H9 (cell line): Measurements from ENCODE around the gene CHORDC1. TPM values are rescaled to one million over a fixed set of nuclear protein-coding genes. Genes with fewer than 3 reads are reported as not detected.

Experiments
- DNase-seq: peaks from one replicate; pipeline ENCODE4 v3.0.0-alpha.2; 2017
- H2AFZ ChIP-seq: one replicate; pipeline ENCODE4 v1.6.1; 2013; ENCODE audit warnings: mild to moderate bottlenecking, low read length, control low read depth, moderate library complexity
- H2AK5ac ChIP-seq: 2 replicates; pipeline ENCODE4 v1.6.1; 2013; ENCODE audit warnings: low read length, control low read depth, mixed read lengths; ENCODE audit not compliant: insufficient read length
- H2BK120ac ChIP-seq: one replicate; pipeline ENCODE4 v1.6.1; 2013; ENCODE audit warnings: low read depth, mild to moderate bottlenecking, low read length, control low read depth, inconsistent platforms; ENCODE audit not compliant: poor library complexity, severe bottlenecking
- H2BK12ac ChIP-seq: 2 replicates; pipeline ENCODE4 v1.6.1; 2013; ENCODE audit warnings: low read length, control low read depth, mixed read lengths, low read depth; ENCODE audit not compliant: insufficient read length
- H2BK15ac ChIP-seq: 2 replicates; pipeline ENCODE4 v1.6.1; 2013; ENCODE audit warnings: low read depth, low read length, control low read depth
- H2BK20ac ChIP-seq: one replicate; pipeline ENCODE4 v1.6.1; 2013; ENCODE audit warnings: low read depth, mild to moderate bottlenecking, low read length, control low read depth, inconsistent platforms; ENCODE audit not compliant: poor library complexity, severe bottlenecking
- H2BK5ac ChIP-seq: 2 replicates; pipeline ENCODE4 v1.6.1; 2013; ENCODE audit warnings: low read length, control low read depth, mixed read lengths; ENCODE audit not compliant: insufficient read length
- H3K14ac ChIP-seq: 2 replicates; pipeline ENCODE4 v1.6.1; 2013; ENCODE audit warnings: low read length, control low read depth; ENCODE audit not compliant: insufficient read depth
- H3K18ac ChIP-seq: 2 replicates; pipeline ENCODE4 v1.6.1; 2013; ENCODE audit warnings: low read depth, mild to moderate bottlenecking, mixed read lengths, low read length, control low read depth; ENCODE audit not compliant: insufficient read length
- H3K23ac ChIP-seq: 2 replicates; pipeline ENCODE4 v1.6.1; 2013; ENCODE audit warnings: low read length, control low read depth, mixed read lengths, low read depth; ENCODE audit not compliant: insufficient read length
- H3K23me2 ChIP-seq: 2 replicates; pipeline ENCODE4 v1.6.1; 2013; ENCODE audit warnings: low read depth, mild to moderate bottlenecking, mixed read lengths, low read length, control low read depth; ENCODE audit not compliant: insufficient read length, poor library complexity, severe bottlenecking
- H3K27ac ChIP-seq: 2 replicates; pipeline ENCODE4 v1.5.1; 2013; ENCODE audit warnings: low read length, control low read depth, mixed read lengths, low read depth; ENCODE audit not compliant: insufficient read length
- H3K27me3 ChIP-seq: 2 replicates; pipeline ENCODE4 v1.6.1; 2013; ENCODE audit warnings: low read length, control low read depth, inconsistent platforms; ENCODE audit not compliant: insufficient read depth
- H3K4ac ChIP-seq: 2 replicates; pipeline ENCODE4 v1.6.1; 2013; ENCODE audit warnings: low read depth, mild to moderate bottlenecking, control low read depth, inconsistent platforms, low read length, moderate library complexity
- H3K4me1 ChIP-seq: 2 replicates; pipeline ENCODE4 v1.6.1; 2013; ENCODE audit warnings: low read length, control low read depth, inconsistent platforms; ENCODE audit not compliant: insufficient read depth
- H3K4me2 ChIP-seq: 2 replicates; pipeline ENCODE4 v1.6.1; 2013; ENCODE audit warnings: low read length, control low read depth, mixed read lengths; ENCODE audit not compliant: insufficient read length, insufficient read depth
- H3K56ac ChIP-seq: 2 replicates; pipeline ENCODE4 v1.6.1; 2013; ENCODE audit warnings: low read depth, mild to moderate bottlenecking, mixed read lengths, low read length, control low read depth; ENCODE audit not compliant: insufficient read length
- H3K79me1 ChIP-seq: 2 replicates; pipeline ENCODE4 v1.6.1; 2013; ENCODE audit warnings: low read depth, mild to moderate bottlenecking, moderate library complexity, low read length, control low read depth, inconsistent platforms; ENCODE audit not compliant: insufficient read depth, poor library complexity, severe bottlenecking
- H3K79me2 ChIP-seq: 2 replicates; pipeline ENCODE4 v1.6.1; 2013; ENCODE audit warnings: low read length, control low read depth, inconsistent platforms; ENCODE audit not compliant: insufficient read depth
- H3K9ac ChIP-seq: 2 replicates; pipeline ENCODE4 v1.6.1; 2013; ENCODE audit warnings: low read length, control low read depth, mixed read lengths; ENCODE audit not compliant: insufficient read length; ENCODE audit errors: extremely low read depth
- H3K9me3 ChIP-seq: one replicate; pipeline ENCODE4 v1.6.1; 2013; ENCODE audit warnings: low read depth, low read length, inconsistent platforms; ENCODE audit not compliant: control insufficient read depth
- H3T11ph ChIP-seq: one replicate; pipeline ENCODE4 v1.6.1; 2013; ENCODE audit warnings: mild to moderate bottlenecking, low read length, control low read depth, inconsistent platforms
- H4K20me1 ChIP-seq: one replicate; pipeline ENCODE4 v1.6.1; 2013; ENCODE audit not compliant: control insufficient read depth, insufficient read length, insufficient read depth
- H4K5ac ChIP-seq: 2 replicates; pipeline ENCODE4 v1.6.1; 2013; ENCODE audit warnings: low read depth, mild to moderate bottlenecking, mixed read lengths, low read length, control low read depth; ENCODE audit not compliant: insufficient read length
- H4K8ac ChIP-seq: replicated peaks from 2 replicates; pipeline ENCODE4 v1.6.1; 2013; ENCODE audit warnings: low read length, control low read depth, mixed read lengths, low read depth; ENCODE audit not compliant: insufficient read length
- H4K91ac ChIP-seq: 2 replicates; pipeline ENCODE4 v1.6.1; 2013; ENCODE audit warnings: low read depth, mild to moderate bottlenecking, moderate library complexity, mixed read lengths, low read length, control low read depth; ENCODE audit not compliant: insufficient read length
- H3K27ac Mint-ChIP-seq, 3 experiments: 2 replicates in 2 of 3; 3 replicates in 1 of 3; pipeline ENCODE4 v1.8.0; 2020 to 2021; ENCODE audit warnings: mixed read lengths in 3 of 3, mild to moderate bottlenecking in 1 of 3, moderate library complexity in 1 of 3
- H3K27me3 Mint-ChIP-seq: 2 replicates; pipeline ENCODE4 v1.8.0; 2021; ENCODE audit warnings: low read depth, mild to moderate bottlenecking, moderate library complexity, mixed read lengths
- H3K36me3 Mint-ChIP-seq, 3 experiments: 2 replicates in 2 of 3; 3 replicates in 1 of 3; pipeline ENCODE4 v1.8.0; 2020 to 2021; ENCODE audit warnings: low read depth in 3 of 3, mixed read lengths in 3 of 3; ENCODE audit not compliant: insufficient read depth in 1 of 3
- H3K4me1 Mint-ChIP-seq, 2 experiments: 2 replicates each; pipeline ENCODE4 v1.8.0; 2020; ENCODE audit warnings: mixed read lengths in 2 of 2
- H3K4me3 Mint-ChIP-seq, 2 experiments: 2 replicates in 1 of 2; 3 replicates in 1 of 2; pipeline ENCODE4 v1.8.0; 2020 to 2021; ENCODE audit warnings: mild to moderate bottlenecking in 2 of 2, mixed read lengths in 2 of 2, moderate library complexity in 1 of 2
- H3K9me3 Mint-ChIP-seq, 2 experiments: 2 replicates in 1 of 2; 3 replicates in 1 of 2; pipeline ENCODE4 v1.8.0; 2020; ENCODE audit warnings: mild to moderate bottlenecking in 2 of 2, mixed read lengths in 2 of 2, moderate library complexity in 1 of 2
- CTCF ChIP-seq: fragments of 200-600 bp; sonication (generic); conservative IDR thresholded peaks from 3 replicates; pipeline ENCODE4 v1.8.0; 2021; ENCODE audit warnings: antibody characterized with exemption, mild to moderate bottlenecking
- WGBS: extraction: QIAGEN DNeasy Blood & Tissue Kit; methylation state at CpG from one replicate; pipeline ENCODE4 v1.1.7; 2013; ENCODE audit warnings: missing lambda C conversion rate, low lambda C conversion rate, mixed read lengths; ENCODE audit not compliant: insufficient read length; ENCODE audit errors: extremely low coverage; 5-methylcytosine and 5-hydroxymethylcytosine counted together
- total RNA-seq: library from RNA; stranded (reverse); gene quantifications from 2 replicates; pipeline ENCODE4 v1.2.1, GENCODE V29; 2021

CHORDC1 gene
- total RNA-seq, 1 experiment from 2014 or later = 77.7 TPM

- Histone ChIP-seq H3K4me2 (no peak overlapping the region), H3K23ac (no peak overlapping the region), H3K27me3 (no peaks in the 10 kb centered on the region), H4K5ac (no peak overlapping the region), H3K56ac (no peak overlapping the region), H2BK120ac (no peak overlapping the region), H4K20me1 (no peaks in the 10 kb centered on the region), H2AFZ (no peak overlapping the region), H4K91ac (no peak overlapping the region), H3K4me1 (no peaks in the 10 kb centered on the region), H2BK15ac (no peak overlapping the region), H4K8ac (no peak overlapping the region), H3K9me3 (no peaks in the 10 kb centered on the region), H2BK20ac (no peak overlapping the region), H3K27ac (no peak overlapping the region), H3K79me1 (no peaks in the 10 kb centered on the region), H3K23me2 (no peaks in the 10 kb centered on the region), H3K14ac (no peak overlapping the region), H3K9ac (no peak overlapping the region), H3T11ph (no peak overlapping the region), H3K18ac (no peak overlapping the region), H2BK5ac (no peak overlapping the region), H3K79me2 (no peaks in the 10 kb centered on the region), H2BK12ac (no peak overlapping the region), H2AK5ac (no peak overlapping the region), H3K4ac (no peak overlapping the region)
- no peaks in the 10 kb centered on the region for H3K4me1 Mint-ChIP-seq
- no CpG with 5 or more reads among the region's 13 CpGs for WGBS
- no peaks in the 10 kb centered on the region for H3K27me3 Mint-ChIP-seq
- H3K27ac Mint-ChIP-seq = no peak overlapping the region
- no peak for DNase-seq
- no peaks in the 10 kb centered on the region for H3K9me3 Mint-ChIP-seq
- TF ChIP-seq CTCF = no peak
- H3K4me3 Mint-ChIP-seq = no peak overlapping the region
- peaks cover 25 to 64% (median 54%) of the 10 kb centered on the region in 3 experiments; a peak in 6 of 7 replicates for H3K36me3 Mint-ChIP-seq
These were observed 18.4 kb downstream of the CHORDC1 start for GRCh38 chr11:90204407-90204806.
